Mesenchymal stem cell (in vitro differentiated cells and primary cell): Measurements from ENCODE around the gene WLS.
A peak's percentile ranks its signal among the peaks of the same experiment; 100 is the strongest.

ENCODE experiments used
- DNase-seq: peaks from one replicate; pipeline ENCODE4 v3.0.0-alpha.2; 2013
- H2AFZ ChIP-seq: one replicate; pipeline ENCODE4 v1.6.1; 2013; ENCODE audit warnings: low read depth, mild to moderate bottlenecking, control low read depth, inconsistent platforms, low read length, moderate library complexity
- H2AK5ac ChIP-seq: 2 replicates; pipeline ENCODE4 v1.6.1; 2013; ENCODE audit warnings: low read length, moderate library complexity, mild to moderate bottlenecking, inconsistent platforms; ENCODE audit not compliant: severe bottlenecking
- H2BK120ac ChIP-seq: one replicate; pipeline ENCODE4 v1.6.1; 2013; ENCODE audit warnings: low read depth, mild to moderate bottlenecking, inconsistent platforms, low read length, moderate library complexity
- H2BK12ac ChIP-seq, 2 experiments: one replicate each; pipeline ENCODE4 v1.6.1; 2013; ENCODE audit warnings: inconsistent platforms in 2 of 2, low read length in 2 of 2, mild to moderate bottlenecking in 2 of 2, moderate library complexity in 2 of 2, control low read depth in 1 of 2
- H2BK15ac ChIP-seq: one replicate; pipeline ENCODE4 v1.6.1; 2013; ENCODE audit warnings: mild to moderate bottlenecking, low read depth, inconsistent platforms; ENCODE audit not compliant: poor library complexity, severe bottlenecking
- H2BK5ac ChIP-seq: 2 replicates; pipeline ENCODE4 v1.6.1; 2013; ENCODE audit warnings: low read depth, mild to moderate bottlenecking, low read length, control low read depth, inconsistent platforms; ENCODE audit not compliant: poor library complexity, severe bottlenecking
- H3K14ac ChIP-seq, 2 experiments: one replicate each; pipeline ENCODE4 v1.6.1; 2013; ENCODE audit warnings: inconsistent platforms in 2 of 2, low read length in 2 of 2, control low read depth in 1 of 2, mild to moderate bottlenecking in 1 of 2, moderate library complexity in 1 of 2
- H3K18ac ChIP-seq, 2 experiments: one replicate each; pipeline ENCODE4 v1.6.1; 2013; ENCODE audit warnings: inconsistent platforms in 2 of 2, low read length in 2 of 2, control low read depth in 1 of 2, low read depth in 1 of 2, mild to moderate bottlenecking in 1 of 2
- H3K23ac ChIP-seq, 2 experiments: one replicate each; pipeline ENCODE4 v1.6.1; 2013; ENCODE audit warnings: inconsistent platforms in 2 of 2, low read length in 2 of 2, mild to moderate bottlenecking in 2 of 2, moderate library complexity in 2 of 2, control low read depth in 1 of 2
- H3K27ac ChIP-seq: 2 replicates; pipeline ENCODE4 v1.5.1; 2013; ENCODE audit warnings: mild to moderate bottlenecking, moderate library complexity, low read length, control low read depth, inconsistent platforms; ENCODE audit not compliant: poor library complexity, severe bottlenecking
- H3K27me3 ChIP-seq, 2 experiments: 2 replicates each; pipeline versions ENCODE4 v1.6.1 to v1.7.0; 2013; ENCODE audit warnings: low read length in 2 of 2, mild to moderate bottlenecking in 2 of 2, moderate library complexity in 2 of 2, control low read depth in 1 of 2, inconsistent platforms in 1 of 2; ENCODE audit not compliant: control insufficient read depth in 1 of 2, insufficient read depth in 1 of 2
- H3K36me3 ChIP-seq, 2 experiments: 2 replicates each; pipeline versions ENCODE4 v1.6.1 to v1.7.0; 2013; ENCODE audit warnings: low read length in 2 of 2, control low read depth in 1 of 2, inconsistent platforms in 1 of 2, low read depth in 1 of 2, mild to moderate bottlenecking in 1 of 2; ENCODE audit not compliant: insufficient read depth in 2 of 2, control insufficient read depth in 1 of 2
- H3K4ac ChIP-seq, 2 experiments: one replicate each; pipeline ENCODE4 v1.6.1; 2013; ENCODE audit warnings: inconsistent platforms in 2 of 2, low read length in 2 of 2, mild to moderate bottlenecking in 2 of 2, moderate library complexity in 2 of 2, control low read depth in 1 of 2, low read depth in 1 of 2
- H3K4me1 ChIP-seq: 2 replicates; pipeline ENCODE4 v1.6.1; 2013; ENCODE audit warnings: low read depth, low read length, control low read depth; ENCODE audit not compliant: control insufficient read depth, insufficient read depth
- H3K4me2 ChIP-seq: 2 replicates; pipeline ENCODE4 v1.6.1; 2013; ENCODE audit warnings: low read length, mild to moderate bottlenecking, inconsistent platforms; ENCODE audit not compliant: poor library complexity, severe bottlenecking
- H3K4me3 ChIP-seq, 2 experiments: 2 replicates each; pipeline versions ENCODE4 v1.5.1 to v1.7.0; 2013; ENCODE audit warnings: low read length in 2 of 2, mild to moderate bottlenecking in 2 of 2, control low read depth in 1 of 2, low read depth in 1 of 2; ENCODE audit not compliant: insufficient read depth in 1 of 2
- H3K79me1 ChIP-seq: replicated peaks from 2 replicates; pipeline ENCODE4 v1.6.1; 2013; ENCODE audit warnings: mild to moderate bottlenecking, control low read depth, low read length, inconsistent platforms; ENCODE audit not compliant: poor library complexity, severe bottlenecking
- H3K9ac ChIP-seq: 2 replicates; pipeline ENCODE4 v1.7.0; 2013; ENCODE audit warnings: mild to moderate bottlenecking, low read length, moderate library complexity
- H3K9me3 ChIP-seq: 2 replicates; pipeline ENCODE4 v1.7.0; 2013; ENCODE audit warnings: mild to moderate bottlenecking, low read length; ENCODE audit not compliant: control insufficient read depth
- H4K8ac ChIP-seq: one replicate; pipeline ENCODE4 v1.6.1; 2013; ENCODE audit warnings: inconsistent platforms, mild to moderate bottlenecking, low read length, moderate library complexity
- H4K91ac ChIP-seq: one replicate; pipeline ENCODE4 v1.6.1; 2013; ENCODE audit warnings: mild to moderate bottlenecking, low read length, inconsistent platforms
- WGBS: methylation state at CpG from one replicate; pipeline ENCODE4 v1.1.7; 2013; ENCODE audit warnings: mixed read lengths; 5-methylcytosine and 5-hydroxymethylcytosine counted together

WLS gene

GRCh38 chr1:68142036-68142435, 90.3 kb downstream of the WLS start:
- peak overlapping the region; percentile 78 for H2AK5ac ChIP-seq
- H2BK12ac ChIP-seq, result peak overlapping the region in 1 of 2 experiments; percentile 45
- H3K18ac ChIP-seq, result peak overlapping the region; percentile 10 to 75
- peak overlapping the region in 1 of 2 experiments; percentile 14 for H3K23ac ChIP-seq
- H2BK15ac ChIP-seq, result no peak overlapping the region
- H3K4ac ChIP-seq, result peak overlapping the region; percentile 39 to 60
- H3K14ac ChIP-seq, result peak overlapping the region in 1 of 2 experiments; percentile 53
- no peak overlapping the region for H3K4me2 ChIP-seq
- peak overlapping the region; percentile 71 for H4K8ac ChIP-seq
- H3K79me1 ChIP-seq, result peaks cover 10% of the 10 kb centered on the region
- H2BK5ac ChIP-seq, result no peak overlapping the region
- no peak overlapping the region for H2AFZ ChIP-seq
- H3K36me3 ChIP-seq, result peaks cover 15 to 99% of the 10 kb centered on the region in 2 experiments
- H3K27ac ChIP-seq, result peak overlapping the region; percentile 83
- no peak overlapping the region for H3K9ac ChIP-seq
- H2BK120ac ChIP-seq, result no peak overlapping the region
- DNase-seq, result no peak
- H3K9me3 ChIP-seq, result no peaks in the 10 kb centered on the region
- 81% methylated on average over 5 of the region's 5 CpGs for WGBS
- H3K27me3 ChIP-seq, result no peaks in the 10 kb centered on the region
- H3K4me3 ChIP-seq, result no peak overlapping the region
- H4K91ac ChIP-seq, result no peak overlapping the region
- H3K4me1 ChIP-seq, result peaks cover 9% of the 10 kb centered on the region

GRCh38 chr1:68141071-68142021, 91.0 kb downstream of the WLS start:
- H4K8ac ChIP-seq, result peak overlapping the region; percentile 53

GRCh38 chr1:68140536-68140935, 91.8 kb downstream of the WLS start:
- no peak overlapping the region for H3K4me3 ChIP-seq
- peak overlapping the region; percentile 83 for H3K27ac ChIP-seq
- H2BK120ac ChIP-seq, result no peak overlapping the region
- 44% methylated on average over 4 of the region's 4 CpGs for WGBS
- no peaks in the 10 kb centered on the region for H3K9me3 ChIP-seq
- peaks cover 11% of the 10 kb centered on the region for H3K4me1 ChIP-seq
- peaks cover 11 to 99% of the 10 kb centered on the region in 2 experiments for H3K36me3 ChIP-seq
- no peak overlapping the region for H3K4me2 ChIP-seq
- H4K91ac ChIP-seq, result no peak overlapping the region
- H3K18ac ChIP-seq, result no peak overlapping the region
- peak overlapping the region in 1 of 2 experiments; percentile 7 for H3K4ac ChIP-seq
- H3K27me3 ChIP-seq, result no peaks in the 10 kb centered on the region
- H3K79me1 ChIP-seq, result peaks cover 11% of the 10 kb centered on the region
- H3K9ac ChIP-seq, result no peak overlapping the region
- H2BK12ac ChIP-seq, result no peak overlapping the region
- no peak overlapping the region for H2BK15ac ChIP-seq
- H3K23ac ChIP-seq, result no peak overlapping the region
- no peak overlapping the region for H2AFZ ChIP-seq
- no peak overlapping the region for H4K8ac ChIP-seq
- H2BK5ac ChIP-seq, result no peak overlapping the region
- DNase-seq, result peak; percentile 77
- no peak overlapping the region for H2AK5ac ChIP-seq
- no peak overlapping the region for H3K14ac ChIP-seq

More at GRCh38 chr1:68141071-68142021, 91.0 kb downstream of the WLS start:
- no peak overlapping the region for H3K23ac ChIP-seq
- no peak overlapping the region for H3K4me3 ChIP-seq
- peak overlapping the region; percentile 61 for H2BK5ac ChIP-seq
- H4K91ac ChIP-seq, result peak overlapping the region; percentile 78
- no peak overlapping the region for H3K14ac ChIP-seq
- peak overlapping the region; percentile 83 for H3K27ac ChIP-seq
- no peaks in the 10 kb centered on the region for H3K9me3 ChIP-seq
- no peak overlapping the region for H2BK15ac ChIP-seq
- H3K27me3 ChIP-seq, result no peaks in the 10 kb centered on the region
- H2BK120ac ChIP-seq, result no peak overlapping the region
- WGBS, result 73% methylated on average over 14 of the region's 15 CpGs
- peak overlapping the region; percentile 91 for H2AK5ac ChIP-seq
- peak overlapping the region in 1 of 2 experiments; percentile 49 for H2BK12ac ChIP-seq
- H3K9ac ChIP-seq, result no peak overlapping the region
- peak; percentile 89 for DNase-seq
- H2AFZ ChIP-seq, result no peak overlapping the region
- H3K4me1 ChIP-seq, result peaks cover 11% of the 10 kb centered on the region
- peaks cover 8% of the 10 kb centered on the region for H3K79me1 ChIP-seq
- peaks cover 12 to 99% of the 10 kb centered on the region in 2 experiments for H3K36me3 ChIP-seq
- H3K4me2 ChIP-seq, result peak overlapping the region; percentile 14
- H3K18ac ChIP-seq, result peak overlapping the region; percentile 37 to 94
- peak overlapping the region in 1 of 2 experiments; percentile 87 for H3K4ac ChIP-seq

- Histone ChIP-seq H3K9me3 (no peaks in the 10 kb centered on the region), H3K18ac (no peak overlapping the region)
Measured at GRCh38 chr1:68136187-68136586, 96.1 kb downstream of the WLS start.

More at GRCh38 chr1:68136187-68136586, 96.1 kb downstream of the WLS start:
- H3K4me2 ChIP-seq, result no peak overlapping the region
- H4K91ac ChIP-seq, result no peak overlapping the region
- H2BK12ac ChIP-seq, result no peak overlapping the region
- no peak overlapping the region for H2AFZ ChIP-seq
- peaks cover 5% of the 10 kb centered on the region for H3K4me1 ChIP-seq
- no peak overlapping the region for H2AK5ac ChIP-seq
- no peak overlapping the region for H3K27ac ChIP-seq
- H4K8ac ChIP-seq, result no peak overlapping the region
- H3K9ac ChIP-seq, result no peak overlapping the region
- H3K4ac ChIP-seq, result no peak overlapping the region
- H3K23ac ChIP-seq, result no peak overlapping the region
- peak; percentile 36 for DNase-seq
- peaks cover 17% of the 10 kb centered on the region for H3K79me1 ChIP-seq
- H3K4me3 ChIP-seq, result no peak overlapping the region
- no peak overlapping the region for H2BK5ac ChIP-seq
- H3K27me3 ChIP-seq, result no peaks in the 10 kb centered on the region
- 86% methylated on average over 2 of the region's 2 CpGs for WGBS
- no peak overlapping the region for H3K14ac ChIP-seq
- H2BK15ac ChIP-seq, result no peak overlapping the region
- H2BK120ac ChIP-seq, result no peak overlapping the region
- H3K36me3 ChIP-seq, result peaks cover 26 to 98% of the 10 kb centered on the region in 2 experiments
